Activated naive CD4-positive, alpha-beta T cell treated with anti-CD3 and anti-CD28 coated beads for 36 hours (primary cell): ENCODE results near the gene GRID1. TPM values are rescaled to one million over a fixed set of nuclear protein-coding genes. Genes with fewer than 3 reads are reported as not detected.

Source experiments
- CTCF ChIA-PET: fragments of 350-600 bp; sonication (Branson Sonifier 250); formaldehyde crosslinking; loops from one replicate; lab custom pipeline; 2021; ENCODE audit warnings: antibody characterized with exemption; lab: Charles Lee
- DNase-seq: peaks from one replicate; pipeline ENCODE4 v3.0.0-alpha.2; 2020
- H3K27ac Mint-ChIP-seq: one replicate; pipeline ENCODE4 v1.8.0; 2021; ENCODE audit warnings: mild to moderate bottlenecking, mixed read lengths
- H3K27me3 Mint-ChIP-seq: one replicate; pipeline ENCODE4 v1.8.0; 2021; ENCODE audit warnings: low read depth, mixed read lengths
- H3K36me3 Mint-ChIP-seq: one replicate; pipeline ENCODE4 v1.8.0; 2021; ENCODE audit warnings: low read depth, mixed read lengths
- H3K4me1 Mint-ChIP-seq: one replicate; pipeline ENCODE4 v1.8.0; 2021; ENCODE audit warnings: low read depth, mixed read lengths
- H3K4me3 Mint-ChIP-seq: one replicate; pipeline ENCODE4 v1.8.0; 2021; ENCODE audit warnings: mild to moderate bottlenecking, moderate library complexity, mixed read lengths
- H3K9me3 Mint-ChIP-seq: one replicate; pipeline ENCODE4 v1.8.0; 2021; ENCODE audit warnings: mixed read lengths
- intact Hi-C: fragments of 100-400 bp; cut with micrococcal nuclease; formaldehyde crosslinking; loops from one replicate; pipeline ENCODE4 v1.15.1; 2023
- total RNA-seq, 2 experiments: library from RNA; stranded (reverse); gene quantifications; one replicate each; pipeline ENCODE4 v1.2.3, GENCODE V29; 2021

The GRID1 gene
- total RNA-seq, 2 experiments from 2014 or later, result not detected

DNA sequence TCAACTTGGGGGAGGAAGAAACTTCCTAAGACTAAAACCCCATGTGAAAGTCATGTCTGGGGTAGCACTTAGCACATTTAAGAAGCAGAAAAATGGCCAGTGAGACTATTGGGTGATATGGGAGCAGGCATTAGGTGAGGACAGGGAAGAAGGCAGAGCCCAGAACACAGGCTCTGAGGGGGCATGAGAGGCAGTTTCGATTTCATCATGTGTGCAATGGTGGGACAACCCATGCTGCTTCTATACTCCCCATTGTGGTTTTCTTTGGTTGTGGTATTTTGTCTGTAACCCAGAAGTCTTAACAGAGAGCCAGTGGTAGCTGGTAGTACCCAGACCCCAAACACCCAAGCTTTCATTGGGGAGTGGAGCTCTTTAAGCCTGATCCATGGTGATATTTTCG, 752.0 kb downstream of the GRID1 start:
- no peaks in the 10 kb centered on the region for H3K9me3 Mint-ChIP-seq
- CTCF ChIA-PET, result interaction anchor here (1.3 kb wide), 1 partner anchor 21 kb away, joined by 5 read pairs; no protein-coding TSS in a partner anchor
- H3K36me3 Mint-ChIP-seq, result no peaks in the 10 kb centered on the region
- no peaks in the 10 kb centered on the region for H3K27me3 Mint-ChIP-seq
- intact Hi-C loops, result loop anchor here (5.0 kb wide), 1 partner anchor 58 kb away; no protein-coding TSS in a partner anchor
- peaks cover 48% of the 10 kb centered on the region for H3K4me1 Mint-ChIP-seq
- DNase-seq, result no peak
- no peak overlapping the region for H3K27ac Mint-ChIP-seq
- no peak overlapping the region for H3K4me3 Mint-ChIP-seq

DNA sequence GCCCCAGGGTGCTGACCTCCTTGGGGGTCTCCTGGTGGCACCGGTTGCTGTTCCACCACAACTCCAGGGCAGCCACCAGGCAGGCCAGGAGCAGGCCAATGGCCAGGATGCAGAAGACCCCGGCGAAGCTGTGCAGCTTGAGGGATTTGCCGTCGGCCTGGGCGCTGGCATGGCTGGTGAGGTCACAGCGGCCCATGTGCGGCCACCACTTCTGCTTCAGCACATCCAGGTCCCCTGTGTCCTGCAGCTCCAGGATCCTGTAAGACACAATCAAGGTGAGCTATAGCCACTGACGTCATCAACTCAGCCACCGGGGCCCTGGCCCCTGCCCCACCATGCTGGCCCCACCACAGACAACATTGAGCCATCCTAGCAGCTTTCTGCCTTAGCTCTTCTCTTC, 753.2 kb downstream of the GRID1 start:
- Mint-ChIP-seq H3K4me3 (no peak overlapping the region), H3K9me3 (no peaks in the 10 kb centered on the region), H3K4me1 (peaks cover 48% of the 10 kb centered on the region), H3K27ac (no peak overlapping the region), H3K36me3 (no peaks in the 10 kb centered on the region), H3K27me3 (no peaks in the 10 kb centered on the region)
- intact Hi-C loops, result loop anchor here (5.0 kb wide), 1 partner anchor 59 kb away; no protein-coding TSS in a partner anchor
- CTCF ChIA-PET, result interaction anchor here (0.6 to 1.3 kb wide), 3 partner anchors 19 to 99 kb away, joined by 3 to 5 read pairs (median 3); no protein-coding TSS in a partner anchor
- DNase-seq, result no peak

GRCh38 chr10:85612833-85613232, 753.8 kb downstream of the GRID1 start:
- H3K4me3 Mint-ChIP-seq, result no peak overlapping the region
- H3K36me3 Mint-ChIP-seq, result no peaks in the 10 kb centered on the region
- H3K27me3 Mint-ChIP-seq, result no peaks in the 10 kb centered on the region
- peaks cover 48% of the 10 kb centered on the region for H3K4me1 Mint-ChIP-seq
- intact Hi-C loops, result loop anchor here (5.0 kb wide), 1 partner anchor 59 kb away; no protein-coding TSS in a partner anchor
- no peak for DNase-seq
- H3K9me3 Mint-ChIP-seq, result no peaks in the 10 kb centered on the region
- CTCF ChIA-PET, result interaction anchor here (0.6 kb wide), 1 partner anchor 99 kb away, joined by 3 read pairs; no protein-coding TSS in a partner anchor
- H3K27ac Mint-ChIP-seq, result no peak overlapping the region

DNA sequence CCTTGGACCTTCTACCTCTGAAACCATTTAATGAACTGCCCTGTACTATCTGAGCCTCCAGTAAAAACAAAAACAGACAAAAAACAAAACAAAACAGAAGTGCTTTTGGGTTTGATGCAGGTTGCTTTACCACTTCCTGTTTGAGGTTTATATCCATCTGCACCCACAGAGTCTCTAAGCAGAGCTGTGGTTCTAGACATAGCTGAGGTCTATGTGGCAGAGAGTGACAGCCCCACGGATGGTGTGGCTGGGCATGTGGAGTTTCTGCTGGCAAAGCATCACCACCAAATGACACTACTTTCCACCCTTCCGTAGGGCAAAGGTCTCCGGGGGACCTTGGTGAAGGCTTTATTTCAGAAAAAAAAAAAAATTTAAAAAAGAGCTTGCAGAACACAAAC, 754.2 kb downstream of the GRID1 start:
- no peak overlapping the region for H3K4me3 Mint-ChIP-seq
- H3K27ac Mint-ChIP-seq, result no peak overlapping the region
- intact Hi-C loops, result loop anchor here (5.0 kb wide), 1 partner anchor 60 kb away; no protein-coding TSS in a partner anchor
- no peaks in the 10 kb centered on the region for H3K27me3 Mint-ChIP-seq
- CTCF ChIA-PET, result no interaction called here
- peaks cover 48% of the 10 kb centered on the region for H3K4me1 Mint-ChIP-seq
- H3K36me3 Mint-ChIP-seq, result no peaks in the 10 kb centered on the region
- no peaks in the 10 kb centered on the region for H3K9me3 Mint-ChIP-seq
- peak; percentile 40 for DNase-seq

GRCh38 chr10:85611746-85612377, 754.7 kb downstream of the GRID1 start:
- intact Hi-C loops, result loop anchor here (5.0 kb wide), 1 partner anchor 60 kb away; no protein-coding TSS in a partner anchor
- CTCF ChIA-PET, result no interaction called here
- H3K36me3 Mint-ChIP-seq, result no peaks in the 10 kb centered on the region
- no peak for DNase-seq
- H3K4me1 Mint-ChIP-seq, result peaks cover 48% of the 10 kb centered on the region
- H3K27me3 Mint-ChIP-seq, result no peaks in the 10 kb centered on the region
- H3K9me3 Mint-ChIP-seq, result no peaks in the 10 kb centered on the region
- no peak overlapping the region for H3K27ac Mint-ChIP-seq
- no peak overlapping the region for H3K4me3 Mint-ChIP-seq

DNA sequence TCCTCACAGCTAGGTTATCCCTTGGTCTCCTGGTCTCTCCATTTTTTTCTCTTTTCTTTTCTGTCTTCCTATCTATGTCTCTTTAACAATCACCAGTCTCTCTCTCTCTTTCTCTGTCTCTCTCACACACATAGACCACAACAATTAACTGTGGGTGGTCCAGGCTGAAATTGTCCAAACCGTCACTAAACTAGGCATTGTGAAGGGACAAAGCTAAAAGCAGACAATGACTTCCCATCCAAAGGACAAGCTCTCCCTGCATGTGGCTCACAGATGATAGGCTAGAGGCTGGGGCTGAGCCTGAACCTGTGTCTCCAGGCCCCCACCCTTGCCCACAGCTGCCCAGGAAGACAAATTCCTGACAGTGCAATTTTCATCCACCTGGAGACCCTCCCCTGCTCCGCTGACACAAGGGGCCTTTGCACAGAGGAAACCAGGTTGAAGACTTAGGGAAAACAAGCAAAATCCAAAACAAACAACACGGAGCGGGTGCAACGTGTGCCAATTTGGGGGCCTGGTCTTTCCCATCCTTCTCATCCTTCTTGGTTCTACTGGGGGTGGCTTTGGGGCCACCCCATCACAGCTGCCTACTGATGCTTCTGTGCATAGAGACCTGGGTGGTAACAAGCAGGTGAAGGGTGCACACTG, 755.4 kb downstream of the GRID1 start:
- Mint-ChIP-seq H3K4me1 (peaks cover 48% of the 10 kb centered on the region), H3K27ac (no peak overlapping the region), H3K27me3 (no peaks in the 10 kb centered on the region), H3K9me3 (no peaks in the 10 kb centered on the region), H3K4me3 (no peak overlapping the region), H3K36me3 (no peaks in the 10 kb centered on the region)
- CTCF ChIA-PET, result no interaction called here
- intact Hi-C loops, result loop anchor here (5.0 kb wide), 1 partner anchor 61 kb away; no protein-coding TSS in a partner anchor
- no peak for DNase-seq

GRCh38 chr10:85610381-85611092, 756.1 kb downstream of the GRID1 start:
- intact Hi-C loops, result loop anchor here (5.0 kb wide), 1 partner anchor 62 kb away; no protein-coding TSS in a partner anchor
- H3K4me1 Mint-ChIP-seq, result peaks cover 48% of the 10 kb centered on the region

GRCh38 chr10:85609509-85609908, 757.1 kb downstream of the GRID1 start:
- intact Hi-C loops, result no loop called here
- Mint-ChIP-seq H3K27ac (no peak overlapping the region), H3K9me3 (no peaks in the 10 kb centered on the region), H3K4me3 (no peak overlapping the region), H3K4me1 (peaks cover 43% of the 10 kb centered on the region), H3K36me3 (no peaks in the 10 kb centered on the region), H3K27me3 (no peaks in the 10 kb centered on the region)
- no peak for DNase-seq
- CTCF ChIA-PET, result no interaction called here

More at GRCh38 chr10:85610381-85611092, 756.1 kb downstream of the GRID1 start:
- CTCF ChIA-PET, result interaction anchor here (0.7 kb wide), 1 partner anchor 17 kb away, joined by 3 read pairs; no protein-coding TSS in a partner anchor
- H3K36me3 Mint-ChIP-seq, result no peaks in the 10 kb centered on the region
- no peaks in the 10 kb centered on the region for H3K27me3 Mint-ChIP-seq
- no peaks in the 10 kb centered on the region for H3K9me3 Mint-ChIP-seq
- DNase-seq, result no peak
- H3K27ac Mint-ChIP-seq, result no peak overlapping the region
- no peak overlapping the region for H3K4me3 Mint-ChIP-seq

- Mint-ChIP-seq H3K4me1 (peaks cover 35% of the 10 kb centered on the region), H3K27ac (no peak overlapping the region), H3K36me3 (no peaks in the 10 kb centered on the region), H3K9me3 (no peaks in the 10 kb centered on the region), H3K4me3 (no peak overlapping the region), H3K27me3 (no peaks in the 10 kb centered on the region)
- intact Hi-C loops, result no loop called here
- CTCF ChIA-PET, result no interaction called here
- no peak for DNase-seq
These were observed 757.9 kb downstream of the GRID1 start for GRCh38 chr10:85608706-85609105.

GRCh38 chr10:85607043-85607695, 759.4 kb downstream of the GRID1 start:
- H3K27ac Mint-ChIP-seq, result no peak overlapping the region
- H3K36me3 Mint-ChIP-seq, result no peaks in the 10 kb centered on the region
- peaks cover 20% of the 10 kb centered on the region for H3K4me1 Mint-ChIP-seq
- intact Hi-C loops, result no loop called here
- no peak for DNase-seq
- CTCF ChIA-PET, result no interaction called here
- H3K9me3 Mint-ChIP-seq, result no peaks in the 10 kb centered on the region
- H3K4me3 Mint-ChIP-seq, result no peak overlapping the region
- H3K27me3 Mint-ChIP-seq, result no peaks in the 10 kb centered on the region

DNA sequence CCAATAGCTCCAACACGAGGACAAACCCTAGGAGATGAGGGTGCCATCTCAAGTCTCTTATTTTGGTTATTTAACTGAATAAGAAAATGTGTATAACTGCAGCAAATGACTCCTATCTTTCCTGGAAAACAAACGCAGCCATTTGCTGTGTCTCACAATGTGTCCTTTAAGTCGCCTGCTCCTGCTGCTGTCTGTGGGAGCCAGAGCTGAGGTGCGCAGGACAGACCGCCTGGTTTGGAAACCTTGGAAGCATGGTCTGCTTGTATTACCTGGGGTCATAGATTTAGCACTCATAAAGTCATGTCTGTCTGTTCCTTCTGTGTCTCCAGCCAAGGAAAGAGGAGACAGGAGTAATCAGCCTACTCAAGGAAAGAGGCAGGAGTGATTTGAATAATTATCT, 760.2 kb downstream of the GRID1 start:
- Mint-ChIP-seq H3K4me1 (peaks cover 12% of the 10 kb centered on the region), H3K27ac (no peak overlapping the region), H3K27me3 (no peaks in the 10 kb centered on the region), H3K4me3 (no peak overlapping the region), H3K9me3 (no peaks in the 10 kb centered on the region), H3K36me3 (no peaks in the 10 kb centered on the region)
- CTCF ChIA-PET, result no interaction called here
- no peak for DNase-seq
- intact Hi-C loops, result no loop called here

- H3K36me3 Mint-ChIP-seq, result no peaks in the 10 kb centered on the region
- DNase-seq, result no peak
- peaks cover 3% of the 10 kb centered on the region for H3K4me1 Mint-ChIP-seq
- H3K4me3 Mint-ChIP-seq, result no peak overlapping the region
- no peak overlapping the region for H3K27ac Mint-ChIP-seq
- intact Hi-C loops, result no loop called here
- no peaks in the 10 kb centered on the region for H3K9me3 Mint-ChIP-seq
- CTCF ChIA-PET, result no interaction called here
- no peaks in the 10 kb centered on the region for H3K27me3 Mint-ChIP-seq
These were observed 761.7 kb downstream of the GRID1 start for GRCh38 chr10:85604884-85605283.
